Epidermal melanocyte (primary cell): ENCODE data around the gene DRGX.

ENCODE experiments used
- DNase-seq: peaks from one replicate; pipeline ENCODE4 v3.0.0; 2011; ENCODE audit warnings: low spot score; ENCODE audit not compliant: insufficient read length

The DRGX gene

DNA sequence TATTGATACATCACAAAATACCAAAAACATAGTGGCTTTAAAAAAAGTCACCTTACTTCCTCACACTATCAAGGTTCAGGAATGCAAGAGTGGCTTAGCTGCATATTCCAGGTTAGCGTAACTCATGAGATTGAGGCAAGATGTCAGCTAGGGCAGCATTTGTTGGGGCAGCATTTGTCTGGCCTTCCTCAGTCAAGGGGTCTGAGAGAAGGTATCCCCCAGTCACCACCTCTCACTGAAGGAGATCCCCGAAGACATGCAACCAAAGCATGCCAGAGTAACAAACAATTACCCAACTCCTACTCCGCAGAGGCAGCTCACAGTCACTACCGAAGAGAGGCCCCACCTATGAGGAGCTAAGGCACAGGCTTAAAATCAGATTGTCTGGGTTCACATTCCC is 48.5 kb downstream of the DRGX start:
- no peak for DNase-seq

DNA sequence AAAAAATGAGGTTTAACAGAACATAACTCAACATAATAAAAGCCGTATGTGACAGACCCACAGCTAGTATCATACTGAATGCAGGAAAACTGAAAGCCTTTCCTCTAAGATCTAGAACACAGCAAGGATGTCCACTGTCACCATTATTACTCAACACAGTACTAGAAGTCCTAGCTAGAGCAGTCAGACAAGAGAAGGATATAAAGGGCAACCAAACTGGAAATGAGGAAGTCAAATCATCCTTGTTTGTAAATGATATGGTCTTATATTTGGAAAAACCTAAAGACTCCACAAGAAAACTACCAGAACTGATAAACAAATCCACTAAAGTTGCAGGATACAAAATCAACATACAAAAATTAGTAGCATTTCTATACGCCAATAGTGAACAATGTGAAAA is 51.0 kb downstream of the DRGX start:
- DNase-seq = no peak

GRCh38 chr10:49338604-49339003 is 57.3 kb downstream of the DRGX start:
- no peak for DNase-seq

DNA sequence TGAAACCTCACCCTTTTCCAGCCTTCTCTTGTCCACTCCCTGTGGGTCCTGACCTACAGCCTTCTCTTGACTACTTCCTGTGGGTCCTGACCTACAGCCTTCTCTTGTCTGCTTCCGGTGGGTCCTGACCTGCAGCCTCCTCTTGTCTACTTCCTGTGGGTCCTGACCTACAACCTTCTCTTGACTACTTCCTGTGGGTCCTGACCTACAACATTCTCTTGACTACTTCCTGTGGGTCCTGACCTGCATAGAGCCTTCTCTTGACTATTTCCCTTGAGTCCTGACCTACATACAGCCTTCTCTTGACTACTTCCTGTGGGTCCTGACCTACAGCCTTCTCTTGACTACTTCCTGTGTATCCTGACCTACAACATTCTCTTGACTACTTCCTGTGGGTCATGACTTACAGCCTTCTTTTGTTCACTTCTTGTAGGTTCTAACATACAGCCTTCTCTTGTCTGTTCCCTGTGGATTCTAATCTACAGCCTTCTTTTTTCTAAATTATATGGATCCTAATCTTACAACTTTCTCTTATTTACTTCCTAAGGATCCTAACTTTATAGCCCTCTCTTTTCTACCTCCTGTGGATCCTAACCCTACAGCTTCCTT is 60.4 kb downstream of the DRGX start:
- no peak for DNase-seq

DNA sequence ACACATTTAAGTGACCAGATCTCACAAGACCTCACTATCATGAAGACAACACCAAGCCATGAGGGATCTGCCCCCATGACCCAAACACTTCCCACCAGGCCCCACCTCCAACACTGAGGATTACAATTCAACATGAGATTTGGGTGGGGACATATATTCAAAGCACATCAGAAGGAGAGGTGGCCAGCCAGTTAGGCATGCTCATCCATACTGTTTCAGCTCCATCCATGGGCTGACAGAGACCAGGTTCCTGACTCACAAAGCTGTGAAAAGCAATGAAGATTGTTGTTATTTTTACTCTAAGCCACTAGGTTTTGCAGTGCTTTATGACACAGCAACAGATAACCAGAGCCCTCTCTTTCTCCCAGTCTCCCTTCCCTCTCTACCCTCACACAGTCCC is 60.9 kb downstream of the DRGX start:
- DNase-seq = no peak

DNA sequence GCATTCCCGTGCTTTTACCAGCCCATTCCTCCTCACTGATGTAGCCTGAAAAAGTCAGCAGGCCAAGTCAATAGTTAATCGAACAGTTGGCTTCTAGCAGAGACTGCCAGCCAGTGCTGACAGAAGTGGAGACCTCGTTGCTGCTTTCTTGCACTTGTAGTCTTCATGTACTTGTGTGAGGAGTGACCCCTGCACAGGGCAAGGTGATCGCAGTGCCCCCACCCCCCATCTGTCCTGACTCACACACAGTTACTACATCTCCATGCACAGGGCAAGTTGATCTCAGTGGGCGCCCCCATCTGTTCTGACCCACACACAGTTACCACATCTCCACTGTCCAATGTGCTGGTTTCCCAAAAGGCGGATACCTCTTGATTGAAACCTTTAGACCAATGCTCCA is 62.7 kb downstream of the DRGX start:
- DNase-seq = no peak

DNA sequence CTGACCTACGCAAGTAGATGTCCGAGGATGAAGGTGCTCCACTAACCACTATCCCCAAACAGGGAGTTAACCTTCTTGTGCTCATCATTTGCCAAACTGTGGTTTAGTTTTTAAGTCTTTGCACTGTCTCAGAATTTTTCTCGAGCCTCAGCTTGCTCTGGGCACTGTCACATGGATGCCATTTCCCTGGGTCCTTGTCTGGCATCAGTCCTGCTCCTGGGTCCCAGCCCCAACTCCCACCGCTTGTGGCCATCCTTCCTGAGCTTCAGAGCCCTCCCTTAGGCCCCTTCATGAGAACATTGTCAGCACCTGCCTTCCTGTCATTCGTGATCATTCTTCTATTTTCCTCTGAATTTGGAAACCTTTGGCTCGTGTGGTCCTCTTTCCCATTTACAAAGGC is 63.1 kb downstream of the DRGX start:
- no peak for DNase-seq

GRCh38 chr10:49332333-49332732 is 63.6 kb downstream of the DRGX start:
- DNase-seq = no peak

GRCh38 chr10:49331431-49331830 is 64.5 kb downstream of the DRGX start:
- DNase-seq = no peak

GRCh38 chr10:49330127-49330665 is 65.7 kb downstream of the DRGX start:
- DNase-seq = no peak

- no peak for DNase-seq
Observed at GRCh38 chr10:49329146-49329505, 66.8 kb downstream of the DRGX start.

GRCh38 chr10:49328401-49329145 is 67.3 kb downstream of the DRGX start:
- DNase-seq = no peak

DNA sequence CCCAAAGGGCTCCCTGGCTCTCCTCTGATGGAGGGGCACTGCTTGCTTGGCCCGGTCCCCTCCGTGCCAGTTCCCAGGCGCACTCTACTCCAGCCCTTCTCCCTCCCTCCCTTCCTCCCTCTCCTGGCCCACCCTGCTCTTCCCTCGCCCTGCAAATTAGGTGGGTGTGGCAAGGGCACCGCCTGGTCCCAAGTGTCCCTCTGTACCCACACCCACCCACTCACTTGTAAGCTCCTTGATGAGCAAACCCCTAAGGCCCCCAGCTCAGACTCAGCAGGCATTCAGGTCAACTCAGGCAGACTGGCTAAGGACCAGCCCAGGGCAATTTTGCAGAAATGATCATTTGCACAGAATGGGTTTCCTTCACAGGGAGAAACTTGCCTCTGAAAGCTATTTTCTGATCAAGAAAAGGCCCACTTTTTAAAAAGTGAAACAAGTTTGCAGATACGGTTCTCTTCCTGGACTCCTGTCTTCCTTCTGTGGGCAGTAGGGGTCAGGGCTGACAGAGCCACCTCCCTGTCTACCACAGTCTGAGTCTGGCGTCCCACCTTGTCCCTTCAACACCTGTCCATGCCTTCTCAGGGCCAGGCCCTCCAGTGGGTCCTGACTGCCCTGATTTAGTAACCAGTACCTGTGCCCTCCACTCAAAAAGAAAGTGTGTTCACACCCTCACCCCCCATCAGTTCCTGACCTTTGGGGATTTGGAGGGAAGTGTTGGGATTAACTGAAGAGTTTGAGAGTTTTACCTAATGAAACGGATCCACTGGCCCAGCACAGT is 68.7 kb downstream of the DRGX start:
- DNase-seq = no peak

DNA sequence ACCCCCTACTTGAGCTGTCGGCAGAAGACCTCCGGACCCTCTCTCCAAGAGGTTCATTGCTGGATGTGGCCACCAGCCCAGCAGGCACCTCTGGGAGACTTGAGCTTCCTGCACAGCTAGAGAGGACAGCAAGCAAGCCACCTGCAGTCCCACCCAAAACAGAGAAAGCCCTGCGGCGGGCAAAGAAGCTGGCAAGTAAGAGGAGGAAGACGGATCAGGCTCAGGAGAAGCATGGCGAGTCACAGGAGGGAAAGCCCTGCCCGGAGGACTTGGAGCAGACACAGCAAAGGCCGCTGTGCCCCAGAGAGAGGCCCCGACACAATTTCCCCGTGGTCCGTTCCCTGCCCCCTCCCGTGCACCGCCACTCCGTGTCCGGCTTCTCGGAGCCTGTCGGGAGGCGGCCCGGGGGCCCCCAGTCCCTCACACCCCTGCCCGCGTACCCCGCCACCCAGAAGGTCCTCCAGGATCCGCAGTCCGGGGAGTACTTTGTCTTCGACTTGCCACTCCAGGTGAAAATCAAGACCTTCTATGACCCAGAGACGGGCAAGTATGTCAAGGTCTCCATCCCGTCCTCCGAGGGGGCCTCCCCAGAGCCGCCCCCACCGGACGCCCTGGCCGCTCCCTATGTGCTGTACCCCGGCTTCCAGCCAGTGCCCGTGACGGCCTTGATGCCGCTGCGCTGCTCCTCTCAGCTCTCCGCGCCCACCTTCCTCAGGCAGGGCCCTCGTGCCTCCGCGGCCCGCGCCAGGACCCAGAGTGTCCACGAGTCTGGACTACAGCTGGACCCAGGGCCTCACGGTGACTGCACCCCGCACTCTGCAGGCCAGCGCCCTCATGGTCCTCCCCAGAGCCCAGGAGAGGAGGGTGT is 69.7 kb downstream of the DRGX start:
- no peak for DNase-seq

GRCh38 chr10:49325131-49325915 is 70.6 kb downstream of the DRGX start:
- DNase-seq = no peak

DNA sequence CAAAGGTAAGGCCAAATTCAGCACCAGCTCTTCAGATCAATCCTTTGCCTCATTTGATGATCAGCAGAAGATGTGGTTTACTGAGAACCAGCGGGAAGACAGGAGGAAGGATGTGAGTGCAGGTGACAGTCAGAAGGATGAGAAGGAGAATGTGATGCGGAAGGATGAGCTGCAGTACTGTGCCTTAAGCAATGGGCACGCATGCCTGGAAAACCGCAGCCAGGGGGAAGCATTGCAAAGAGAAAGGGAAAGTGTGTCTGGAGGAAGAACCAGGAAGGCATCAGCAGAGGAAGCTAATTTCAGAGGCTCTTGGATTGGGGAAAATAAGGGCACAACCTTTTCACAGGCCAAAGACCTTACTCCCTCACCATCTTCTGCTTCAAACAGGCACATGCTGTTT is 71.2 kb downstream of the DRGX start:
- no peak for DNase-seq

DNA sequence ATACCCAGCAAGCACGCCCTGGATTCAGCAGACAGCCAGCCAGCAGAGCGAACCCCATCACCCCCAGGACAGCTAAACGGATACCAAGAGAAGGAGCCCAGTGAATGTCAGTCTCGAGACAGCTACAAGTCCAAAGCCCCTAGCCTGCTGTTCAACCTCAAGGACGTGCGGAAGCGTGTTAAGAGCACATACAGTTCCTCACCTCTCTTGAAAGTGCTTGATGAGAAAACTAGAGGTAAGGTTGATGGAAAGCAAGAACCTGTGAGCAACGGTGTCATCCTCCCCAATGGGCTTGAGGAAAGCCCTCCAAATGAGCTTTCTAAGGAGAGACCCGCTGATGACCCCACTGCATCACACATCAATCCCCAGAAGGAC is 72.0 kb downstream of the DRGX start:
- DNase-seq = no peak

GRCh38 chr10:49323171-49323895 is 72.6 kb downstream of the DRGX start:
- DNase-seq = no peak

DNA sequence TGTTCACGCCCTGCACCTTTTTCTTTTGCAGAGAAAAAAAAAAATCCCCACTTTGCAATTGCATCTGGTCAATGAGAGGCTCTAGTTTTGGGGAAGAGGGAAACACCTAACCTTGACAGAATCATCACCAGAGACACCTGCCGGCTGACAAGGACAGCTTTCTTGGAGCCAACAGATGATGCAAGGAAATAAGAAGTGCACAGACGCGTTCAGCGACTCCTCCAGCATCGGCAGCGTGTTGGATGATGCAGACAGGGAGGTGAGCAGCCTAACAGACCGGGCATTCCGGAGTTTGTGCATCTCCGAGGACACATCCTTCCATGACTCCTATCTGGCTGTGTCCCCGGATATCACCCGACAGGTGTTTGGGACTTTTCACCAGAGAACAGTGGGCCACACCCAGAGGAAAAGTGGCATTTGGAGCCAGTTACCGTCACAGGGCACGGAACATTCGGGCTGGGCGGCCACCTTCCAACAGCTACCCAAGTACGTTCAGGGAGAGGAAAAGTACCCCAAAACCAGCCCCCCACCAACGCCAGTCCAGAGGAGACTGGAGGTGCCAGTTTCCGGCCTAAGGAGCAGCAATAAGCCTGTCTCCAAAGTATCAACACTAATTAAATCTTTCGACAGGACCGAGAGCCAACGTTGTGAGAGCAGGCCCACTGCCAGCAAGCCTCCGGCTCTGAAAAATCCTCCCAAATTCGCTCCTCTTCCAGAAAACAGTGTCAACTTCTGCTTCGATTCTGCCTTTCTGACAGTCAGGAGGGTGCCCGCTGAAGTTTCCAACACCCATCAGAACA is 73.3 kb downstream of the DRGX start:
- no peak for DNase-seq
